Measurements from ENCODE around the gene CDHR1.

DNA sequence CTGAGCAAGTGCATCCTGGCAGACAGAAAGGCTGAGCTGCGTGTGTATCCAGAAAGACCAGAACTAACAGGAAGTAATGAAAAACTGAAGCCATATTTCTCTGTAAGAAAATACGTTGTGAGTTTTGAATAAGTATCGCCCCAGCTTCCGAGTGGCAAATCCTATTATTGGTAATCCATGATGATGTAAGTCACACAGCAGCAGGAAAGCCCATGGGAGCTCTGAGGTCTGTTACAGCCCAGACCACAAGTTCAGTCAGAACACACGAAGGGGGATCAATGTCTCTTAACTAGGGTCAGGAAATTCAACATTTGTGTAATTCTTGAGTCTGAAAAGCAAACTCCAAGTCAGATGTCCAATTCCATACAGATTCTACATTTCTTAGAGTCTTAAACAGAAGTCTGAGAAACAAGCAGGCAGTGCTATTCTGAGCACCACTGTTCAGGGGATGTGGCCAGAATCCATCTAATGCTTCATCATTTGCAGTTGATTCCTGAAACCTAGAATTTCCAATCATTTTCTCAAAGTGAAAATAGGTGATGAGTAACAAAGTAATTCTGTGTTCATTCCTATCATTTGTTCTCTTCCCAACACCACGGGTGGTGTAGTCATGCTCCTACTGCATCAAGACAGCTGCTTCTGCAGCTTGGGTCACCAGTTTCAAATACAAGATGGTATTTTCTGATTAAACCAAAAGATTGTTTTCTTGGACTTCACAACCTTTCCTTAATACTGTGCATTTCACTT, 31.3 kb downstream of the CDHR1 start, which contains the start of gene LRIT2:
- TF ChIP-seq, protein P1, sequence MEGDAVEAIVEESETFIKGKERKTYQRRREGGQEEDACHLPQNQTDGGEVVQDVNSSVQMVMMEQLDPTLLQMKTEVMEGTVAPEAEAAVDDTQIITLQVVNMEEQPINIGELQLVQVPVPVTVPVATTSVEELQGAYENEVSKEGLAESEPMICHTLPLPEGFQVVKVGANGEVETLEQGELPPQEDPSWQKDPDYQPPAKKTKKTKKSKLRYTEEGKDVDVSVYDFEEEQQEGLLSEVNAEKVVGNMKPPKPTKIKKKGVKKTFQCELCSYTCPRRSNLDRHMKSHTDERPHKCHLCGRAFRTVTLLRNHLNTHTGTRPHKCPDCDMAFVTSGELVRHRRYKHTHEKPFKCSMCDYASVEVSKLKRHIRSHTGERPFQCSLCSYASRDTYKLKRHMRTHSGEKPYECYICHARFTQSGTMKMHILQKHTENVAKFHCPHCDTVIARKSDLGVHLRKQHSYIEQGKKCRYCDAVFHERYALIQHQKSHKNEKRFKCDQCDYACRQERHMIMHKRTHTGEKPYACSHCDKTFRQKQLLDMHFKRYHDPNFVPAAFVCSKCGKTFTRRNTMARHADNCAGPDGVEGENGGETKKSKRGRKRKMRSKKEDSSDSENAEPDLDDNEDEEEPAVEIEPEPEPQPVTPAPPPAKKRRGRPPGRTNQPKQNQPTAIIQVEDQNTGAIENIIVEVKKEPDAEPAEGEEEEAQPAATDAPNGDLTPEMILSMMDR (conservative IDR thresholded peaks at IDR 0.05), result no peak
- TF ChIP-seq ZFX (IDR thresholded peaks at IDR 0.05), result no peak
